Embryonic facial prominence (tissue), 1 donor: ENCODE results near the gene FAM210B.
"Not testable (repeated sequence)": the region's sequence is repeated elsewhere in the genome, so short reads cannot be mapped to it uniquely, and the experiment has no call there.

ENCODE experiments used
- DNase-seq: peaks from one replicate; pipeline ENCODE4 v3.0.0-alpha.2; 2016; ENCODE audit errors: extremely low spot score

The FAM210B gene

DNA sequence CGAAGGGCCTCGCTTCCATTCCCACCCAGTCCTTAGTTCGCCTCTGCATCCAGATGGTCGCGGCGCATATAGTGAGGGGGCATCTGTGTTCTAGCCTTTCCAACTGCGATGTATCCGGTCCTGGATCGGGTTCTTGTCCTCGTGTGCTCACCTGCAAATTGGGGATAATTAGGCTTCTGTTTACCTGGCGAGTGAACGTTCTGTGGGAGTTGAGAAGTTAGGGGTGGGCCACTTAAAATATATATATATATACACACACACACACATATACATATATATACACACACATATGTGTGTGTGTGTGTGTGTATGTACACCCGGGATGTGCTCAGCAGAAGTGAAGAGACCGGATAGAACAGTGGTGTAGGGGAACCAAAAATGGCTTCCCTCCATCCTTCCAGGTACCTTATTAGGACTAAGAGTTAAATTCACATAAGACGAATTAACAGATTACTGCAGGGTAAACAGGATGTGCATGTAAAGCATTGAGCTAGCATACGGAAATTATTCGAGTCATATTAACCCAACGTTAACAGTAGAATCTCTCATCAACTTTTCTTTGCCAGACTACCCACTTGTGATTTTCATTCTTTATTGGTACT is 34.2 kb downstream of the FAM210B start:
- DNase-seq: no peak

- no peak for DNase-seq
Measured at GRCh38 chr20:56393653-56394052, 34.9 kb downstream of the FAM210B start.

DNA sequence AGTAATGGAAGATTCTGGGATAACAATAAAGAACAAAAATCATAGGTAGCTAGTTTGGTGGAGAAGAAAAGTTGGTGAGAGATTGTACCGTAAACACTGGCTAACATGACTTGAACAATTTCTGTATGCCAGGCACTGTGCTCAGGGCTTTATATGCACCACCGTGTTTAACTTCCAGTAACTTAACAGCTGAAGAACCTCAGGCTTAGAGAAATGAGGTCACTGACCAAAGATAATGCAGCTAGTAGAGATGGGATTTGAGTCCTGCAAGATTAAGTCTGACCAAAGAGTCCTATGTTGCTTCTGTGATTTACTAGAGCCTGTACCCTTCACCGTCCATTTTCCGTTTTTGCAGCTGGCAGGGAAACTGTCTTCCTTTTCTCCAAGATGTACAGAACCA is 36.4 kb downstream of the FAM210B start:
- DNase-seq: no peak

DNA sequence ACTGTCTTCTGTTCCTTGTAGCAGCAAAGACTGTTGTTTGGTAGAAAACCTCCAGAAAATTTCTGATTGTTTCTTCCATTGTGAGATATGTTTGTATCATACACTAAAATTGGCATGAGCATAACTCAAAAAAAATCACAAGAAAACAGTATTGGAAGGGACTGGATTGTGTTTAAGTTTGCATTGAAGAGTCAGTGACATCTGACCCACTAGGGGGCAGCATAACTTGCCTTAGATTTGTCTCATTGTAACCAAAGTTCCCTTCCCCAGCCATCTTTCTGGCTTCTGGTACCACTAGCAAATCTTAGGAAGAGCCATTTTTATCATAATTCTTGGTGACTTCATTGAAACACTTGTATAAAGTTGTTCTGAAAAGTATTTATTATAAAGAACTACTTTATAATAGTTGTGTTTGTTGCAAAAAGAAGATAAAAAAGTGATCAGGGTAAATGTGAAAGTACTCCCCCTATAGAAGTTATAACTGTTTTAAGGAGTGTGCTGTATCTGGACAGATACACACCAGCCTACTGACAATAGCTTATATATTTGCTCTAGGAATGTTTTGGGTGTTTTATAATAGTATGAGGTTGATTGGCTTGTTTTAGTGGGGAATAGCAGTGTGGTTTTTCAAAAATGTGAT is 41.3 kb downstream of the FAM210B start:
- DNase-seq: peak; percentile 35

GRCh38 chr20:56403465-56403864 is 44.7 kb downstream of the FAM210B start:
- no peak for DNase-seq

- not testable (repeated sequence) for DNase-seq
Measured at GRCh38 chr20:56405356-56405755, 46.6 kb downstream of the FAM210B start.

- DNase-seq: no peak
Measured at GRCh38 chr20:56406910-56407309, 48.1 kb downstream of the FAM210B start.

GRCh38 chr20:56409521-56409920 is 50.7 kb downstream of the FAM210B start:
- DNase-seq: no peak

DNA sequence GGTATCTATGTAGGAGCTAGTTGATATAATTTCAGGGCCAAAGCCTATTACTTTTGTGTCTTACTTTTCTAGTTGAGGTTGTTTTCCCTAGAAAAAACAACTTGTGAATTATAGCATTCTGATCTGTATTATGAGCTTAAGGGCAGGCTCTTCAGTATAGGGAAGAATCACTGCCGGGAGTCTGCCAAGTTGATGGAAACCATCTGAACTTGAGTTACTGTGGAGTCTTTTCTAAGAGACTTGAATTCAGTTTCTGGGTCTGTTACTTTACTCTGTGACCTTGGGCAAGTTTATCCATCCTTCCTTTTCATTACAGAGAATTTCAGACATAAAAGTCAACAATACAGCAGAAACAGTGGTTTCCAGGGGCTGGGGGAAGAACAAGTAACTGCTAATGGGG is 51.2 kb downstream of the FAM210B start:
- DNase-seq: no peak

- DNase-seq: not testable (repeated sequence)
Measured at GRCh38 chr20:56411287-56411686, 52.5 kb downstream of the FAM210B start.

GRCh38 chr20:56411759-56412472 is 53.1 kb downstream of the FAM210B start, which contains the start of gene CASS4:
Gene CASS4, plus strand, starts transcription at chr20:56412260. Its CDS starts 199 bp downstream, at chr20:56412459.
- DNase-seq: no peak

DNA sequence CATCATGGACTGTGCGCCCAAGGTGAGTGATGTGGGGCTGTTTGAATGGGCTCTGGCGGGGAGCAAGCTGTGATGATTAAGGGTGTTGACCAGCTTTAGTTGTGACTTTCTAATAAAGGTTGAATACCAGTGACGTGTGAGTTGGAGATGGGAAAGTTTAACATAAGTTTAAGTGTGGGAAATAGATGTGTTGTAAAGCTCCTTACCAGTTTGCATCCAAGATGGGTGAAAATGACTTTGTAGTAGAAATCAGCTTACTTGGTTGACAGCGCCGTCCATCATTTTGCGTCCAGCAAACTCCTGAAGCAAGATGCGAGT is 53.7 kb downstream of the FAM210B start:
- DNase-seq: no peak

DNA sequence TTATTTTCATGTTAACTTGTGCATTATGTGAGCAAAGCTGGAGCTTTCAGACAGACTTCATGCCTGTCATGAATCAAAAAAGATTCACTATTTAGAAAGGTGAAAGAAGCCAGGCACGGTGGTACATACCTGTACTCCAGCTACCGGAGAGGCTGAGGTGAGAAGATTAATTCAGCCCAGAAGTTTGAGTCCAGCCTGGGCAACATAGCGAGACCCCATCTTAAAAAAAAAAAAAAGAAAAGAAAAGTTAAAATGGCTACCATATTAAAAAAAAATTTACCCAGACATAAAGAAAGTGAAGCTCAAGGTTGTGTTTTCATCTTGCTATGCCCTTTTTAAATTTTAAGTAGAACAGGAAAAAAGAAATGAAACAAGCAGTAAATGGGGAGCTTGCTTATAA is 54.2 kb downstream of the FAM210B start:
- DNase-seq: no peak

DNA sequence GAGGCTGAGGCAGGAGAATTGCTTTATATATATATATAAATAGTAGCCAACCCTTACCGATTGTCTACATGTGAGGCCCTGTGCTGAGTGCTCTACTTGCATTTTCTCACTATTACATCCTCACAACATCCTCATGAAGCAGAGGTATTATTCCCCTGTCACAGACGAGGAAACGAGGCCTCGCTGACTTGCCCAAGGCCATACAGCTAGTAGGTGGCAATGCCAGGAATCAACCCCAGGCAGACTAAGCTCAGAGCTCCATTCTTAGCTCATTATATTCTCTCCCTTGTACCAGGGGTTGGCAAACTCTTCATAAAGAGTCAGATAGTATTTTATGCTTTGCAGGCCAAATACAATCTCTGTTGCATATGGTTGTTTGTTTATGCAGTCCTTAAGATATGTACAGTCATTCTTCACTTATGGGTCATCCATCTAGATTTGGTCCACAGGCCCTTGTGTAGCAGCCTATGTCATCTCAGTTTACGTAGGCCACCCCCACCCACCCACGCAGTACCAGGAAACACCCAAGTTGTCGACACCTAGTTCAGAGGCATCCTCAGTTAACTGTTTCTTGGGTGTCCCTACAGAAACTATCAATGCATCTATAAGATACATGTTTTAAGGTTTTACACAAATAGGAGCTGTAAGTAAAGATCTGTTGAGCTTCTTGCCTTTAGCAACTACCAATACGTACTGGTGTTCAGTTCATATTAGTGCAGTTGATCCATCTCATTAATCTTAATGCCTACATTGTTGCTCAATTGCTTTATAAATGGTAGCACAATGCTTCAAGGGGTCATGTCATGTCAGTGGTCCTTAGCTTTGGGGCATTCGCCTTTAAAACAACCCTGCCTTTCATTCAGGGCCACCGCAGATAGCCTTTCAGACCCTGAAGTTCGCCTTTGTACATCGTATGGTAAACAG is 56.3 kb downstream of the FAM210B start:
- DNase-seq: no peak

DNA sequence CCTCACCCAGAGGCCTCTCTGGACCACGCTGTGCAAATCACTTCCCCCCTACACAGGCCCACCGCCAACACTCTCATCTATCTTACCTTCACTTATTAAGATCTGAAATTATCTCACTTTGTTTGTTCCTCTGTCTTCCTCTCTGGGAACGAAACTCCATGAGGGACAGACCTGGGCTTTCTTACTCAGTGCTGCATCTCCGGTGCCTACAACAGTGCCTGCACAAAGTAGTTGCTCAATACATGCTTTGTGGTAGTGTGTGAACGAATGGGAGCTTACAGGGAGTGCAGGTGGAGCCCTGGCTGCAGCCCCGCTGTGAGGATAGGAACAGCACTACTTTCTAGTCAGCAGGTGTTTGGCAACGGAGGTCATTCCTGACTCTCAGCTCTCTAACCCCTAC is 58.6 kb downstream of the FAM210B start:
- DNase-seq: no peak

GRCh38 chr20:56417911-56418310 is 59.1 kb downstream of the FAM210B start:
- DNase-seq: no peak
